HCT116 (cell line): ENCODE measurements around the gene FADS1. TPM values are rescaled to one million over a fixed set of nuclear protein-coding genes. Genes with fewer than 3 reads are reported as not detected.

Experiments used
- ATAC-seq: fragments of 200-7000 bp; cut with Tn5 transposase; 2 replicates; pipeline ENCODE4 v1.9.1; 2020; ENCODE audit warnings: mild to moderate bottlenecking, moderate library complexity
- BruUV-seq: library from RNA; stranded (reverse); fragments of 400-500 nt; replicated peaks from 2 replicates; lab custom pipeline; 2021; lab: Mats Ljungman, UMichigan
- CTCF ChIA-PET: fragments of 300-600 bp; sonication (Branson Sonifier 250); formaldehyde crosslinking; loops from one replicate; lab custom pipeline; 2021; ENCODE audit warnings: antibody characterized with exemption; lab: Charles Lee
- POLR2A ChIA-PET: fragments of 300-600, 350-600 bp; sonication (Branson Sonifier 250); formaldehyde crosslinking; loops from one replicate; lab custom pipeline; 2021; ENCODE audit warnings: antibody characterized with exemption; lab: Charles Lee
- RAD21 ChIA-PET, 2 experiments: fragments of 300-600 bp; sonication (Branson Sonifier 250); formaldehyde crosslinking; loops; one replicate each; lab custom pipeline; 2023; ENCODE audit warnings: low total read pairs in 2 of 2; ENCODE audit not compliant: uncharacterized antibody in 2 of 2, unreplicated experiment in 2 of 2, low non-redundant PET in 1 of 2; lab: Charles Lee
- DNase-seq: peaks from one replicate; pipeline ENCODE4 v3.0.0-alpha.2; 2010; ENCODE audit warnings: low read depth, low spot score
- H2AFZ ChIP-seq: fragments of 200-600 bp; shearing (Covaris generic), sonication (generic); 2 replicates; pipeline ENCODE4 v1.6.1; 2017; ENCODE audit warnings: low read depth, mixed run types, mixed read lengths, antibody characterized with exemption, low read length; ENCODE audit not compliant: poor library complexity, severe bottlenecking
- H3K27ac ChIP-seq: 2 replicates; pipeline ENCODE4 v1.5.1; 2012; ENCODE audit warnings: low read depth, low read length
- H3K27me3 ChIP-seq: fragments of 200-600 bp; sonication (generic); 2 replicates; pipeline ENCODE4 v1.6.1; 2016; ENCODE audit warnings: mixed run types, low read length, mixed read lengths; ENCODE audit not compliant: insufficient read depth
- H3K36me3 ChIP-seq, 2 experiments: fragments of 200-500 bp in 1 of 2; fragments of 200-600 bp in 1 of 2; sonication (Bioruptor generic) in 1 of 2; sonication (generic) in 1 of 2; 2 replicates each; pipeline versions ENCODE4 v1.5.1 to v1.6.1; 2014 to 2016; ENCODE audit warnings: low read length in 2 of 2, inconsistent platforms in 1 of 2, mixed read lengths in 1 of 2, mixed run types in 1 of 2; ENCODE audit not compliant: insufficient read depth in 2 of 2, control insufficient read depth in 1 of 2
- H3K4me1 ChIP-seq, 2 experiments: fragments of 200-600 bp in 1 of 2; sonication (generic) in 1 of 2; 2 replicates each; pipeline versions ENCODE4 v1.5.1 to v1.6.1; 2012 to 2017; ENCODE audit warnings: low read length in 2 of 2, inconsistent platforms in 1 of 2, mild to moderate bottlenecking in 1 of 2, mixed read lengths in 1 of 2, mixed run types in 1 of 2, moderate library complexity in 1 of 2; ENCODE audit not compliant: insufficient read depth in 2 of 2, control insufficient read depth in 1 of 2
- H3K4me2 ChIP-seq: fragments of 200-600 bp; sonication (generic); 2 replicates; pipeline ENCODE4 v1.6.1; 2017; ENCODE audit warnings: mixed run types, low read length, mixed read lengths
- H3K4me3 ChIP-seq, 2 experiments: fragments of 200-600 bp in 1 of 2; sonication (generic) in 1 of 2; replicated peaks in 1 of 2; 2 replicates each; pipeline ENCODE4 v1.5.1; 2011 to 2016; ENCODE audit warnings: low read length in 2 of 2, control low read depth in 1 of 2, low read depth in 1 of 2, mild to moderate bottlenecking in 1 of 2, mixed read lengths in 1 of 2, mixed run types in 1 of 2
- H3K79me2 ChIP-seq: fragments of 200-600 bp; sonication (generic); 2 replicates; pipeline ENCODE4 v1.6.1; 2017; ENCODE audit warnings: mild to moderate bottlenecking, mixed run types, low read length, moderate library complexity, mixed read lengths; ENCODE audit not compliant: insufficient read depth
- H3K9ac ChIP-seq: fragments of 200-600 bp; sonication (generic); 2 replicates; pipeline ENCODE4 v1.6.1; 2016; ENCODE audit warnings: low read length, mixed read lengths
- H3K9me2 ChIP-seq: fragments of 200-600 bp; sonication (generic), shearing (Covaris generic); 2 replicates; pipeline ENCODE4 v1.6.1; 2017; ENCODE audit warnings: mixed run types, mild to moderate bottlenecking, moderate library complexity; ENCODE audit not compliant: insufficient read depth
- H3K9me3 ChIP-seq, 2 experiments: fragments of 200-500 bp in 1 of 2; fragments of 200-600 bp in 1 of 2; sonication (Bioruptor generic) in 1 of 2; sonication (generic) in 1 of 2; 2 replicates each; pipeline ENCODE4 v1.6.1; 2014 to 2017; ENCODE audit warnings: low read length in 2 of 2, mixed read lengths in 2 of 2, inconsistent platforms in 1 of 2, low read depth in 1 of 2, mild to moderate bottlenecking in 1 of 2, mixed run types in 1 of 2, moderate library complexity in 1 of 2; ENCODE audit not compliant: control insufficient read depth in 1 of 2, insufficient read depth in 1 of 2
- H4K20me1 ChIP-seq: fragments of 200-600 bp; sonication (generic), shearing (Covaris generic); 2 replicates; pipeline ENCODE4 v1.6.1; 2017; ENCODE audit warnings: mixed run types, mild to moderate bottlenecking, moderate library complexity; ENCODE audit not compliant: insufficient read depth
- CTCF ChIP-seq, 3 experiments: fragments of 200-600 bp in 1 of 3; sonication (generic) in 1 of 3; IDR thresholded peaks in 2 of 3; conservative IDR thresholded peaks in 1 of 3; 2 replicates each; pipeline ENCODE4 v1.5.1; 2012 to 2017; ENCODE audit warnings: low read depth in 2 of 3, low read length in 2 of 3, antibody characterized with exemption in 1 of 3, borderline replicate concordance in 1 of 3, control low read depth in 1 of 3, mild to moderate bottlenecking in 1 of 3, mixed read lengths in 1 of 3, mixed run types in 1 of 3, moderate library complexity in 1 of 3; ENCODE audit not compliant: insufficient read depth in 1 of 3
- EGR1 ChIP-seq: IDR thresholded peaks from 2 replicates; pipeline ENCODE4 v1.6.1; 2012; ENCODE audit warnings: low read depth
- ELF1 ChIP-seq: IDR thresholded peaks from 2 replicates; pipeline ENCODE4 v1.6.1; 2012; ENCODE audit warnings: low read depth, borderline replicate concordance
- EZH2 ChIP-seq: fragments of 200-600 bp; sonication (generic); IDR thresholded peaks from 2 replicates; pipeline ENCODE4 v1.6.1; 2017; ENCODE audit warnings: antibody characterized with exemption, mixed run types
- EZH2phosphoT487 ChIP-seq: fragments of 200-600 bp; IDR thresholded peaks from 2 replicates; pipeline ENCODE4 v1.6.1; 2018; ENCODE audit warnings: antibody characterized with exemption, borderline replicate concordance
- JUND ChIP-seq: IDR thresholded peaks from 2 replicates; pipeline ENCODE4 v1.6.1; 2012
- POLR2AphosphoS5 ChIP-seq: IDR thresholded peaks from 2 replicates; pipeline ENCODE4 v1.6.1; 2011; ENCODE audit warnings: mild to moderate bottlenecking, low read depth, low read length, moderate library complexity
- RAD21 ChIP-seq: IDR thresholded peaks from 2 replicates; pipeline ENCODE4 v1.6.1; 2012; ENCODE audit warnings: low read depth, mild to moderate bottlenecking
- SP1 ChIP-seq: IDR thresholded peaks from 2 replicates; pipeline ENCODE4 v1.6.1; 2012; ENCODE audit warnings: low read depth
- SRF ChIP-seq: IDR thresholded peaks from 2 replicates; pipeline ENCODE4 v1.6.1; 2012; ENCODE audit warnings: low read depth
- TCF7L2 ChIP-seq: IDR thresholded peaks from 2 replicates; pipeline ENCODE4 v1.7.0; 2011; ENCODE audit warnings: borderline replicate concordance, inconsistent platforms; ENCODE audit not compliant: insufficient read depth, insufficient read length; ENCODE audit errors: extremely low read depth
- YY1 ChIP-seq: IDR thresholded peaks from 2 replicates; pipeline ENCODE4 v1.6.1; 2011; ENCODE audit warnings: low read length, low read depth, moderate library complexity, mild to moderate bottlenecking; ENCODE audit not compliant: insufficient replicate concordance; ENCODE audit errors: extremely low read depth
- ZBTB33 ChIP-seq: IDR thresholded peaks from 2 replicates; pipeline ENCODE4 v1.6.1; 2011; ENCODE audit warnings: mild to moderate bottlenecking, low read length, moderate library complexity; ENCODE audit not compliant: insufficient replicate concordance; ENCODE audit errors: extremely low read depth
- ZFX ChIP-seq: fragments of 450-650 bp; IDR thresholded peaks from 2 replicates; pipeline ENCODE4 v1.6.1; 2017
- intact Hi-C: fragments of 100-400 bp; cut with micrococcal nuclease; formaldehyde crosslinking; loops from 2 replicates; pipeline ENCODE4 v1.10.0; 2022
- total RNA-seq: library from RNA; stranded (reverse); gene quantifications from one replicate; pipeline ENCODE4 v1.2.1, GENCODE V29; 2021; ENCODE audit not compliant: unreplicated experiment

FADS1 gene
- total RNA-seq, 1 experiment from 2014 or later: 56.6 TPM

DNA sequence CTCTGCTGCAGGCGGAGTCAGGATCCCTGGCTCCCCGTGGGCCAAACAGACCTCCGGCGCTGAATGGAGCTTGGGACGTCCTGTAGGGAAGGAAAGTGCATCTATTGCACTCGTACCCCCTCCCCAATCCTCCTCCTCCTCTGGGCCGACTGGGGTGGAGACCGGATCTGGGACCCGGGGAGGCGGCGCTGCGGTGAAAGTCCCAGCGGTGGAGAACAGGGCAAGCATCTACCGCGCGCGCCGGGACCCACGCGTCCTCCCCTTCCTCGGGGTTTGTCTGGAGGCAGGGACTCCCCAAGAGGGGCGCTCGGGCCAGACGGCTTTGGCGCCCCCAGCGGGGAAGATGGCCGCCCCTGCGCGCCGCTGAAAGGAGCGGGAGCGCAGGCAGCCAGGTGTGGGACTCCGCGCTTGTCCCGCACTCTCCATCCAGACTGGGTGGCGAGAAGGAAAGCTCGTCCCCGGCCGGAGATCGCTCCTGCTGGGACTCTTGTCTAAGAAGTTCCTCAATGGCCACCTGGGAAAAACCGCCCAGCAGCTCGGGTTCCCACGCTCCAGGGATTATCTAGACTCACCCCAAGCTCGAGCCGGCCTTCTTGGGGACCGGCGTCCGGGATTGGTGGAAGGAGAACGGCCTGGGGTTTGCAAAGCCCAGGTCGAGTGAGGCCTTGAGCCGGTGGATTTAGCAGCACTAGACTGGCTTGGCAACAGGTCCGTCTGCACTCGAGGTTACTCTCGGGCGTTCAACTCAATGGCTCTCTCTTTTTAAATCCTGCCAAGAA, 12.0 kb upstream of the FADS1 start:
- Histone ChIP-seq H3K4me2 (no peak overlapping the region), H3K9me3 (no peaks in the 10 kb centered on the region), H3K36me3 (no peaks in the 10 kb centered on the region), H3K4me1 (no peaks in the 10 kb centered on the region), H3K79me2 (no peaks in the 10 kb centered on the region), H2AFZ (no peak overlapping the region), H4K20me1 (no peaks in the 10 kb centered on the region), H3K9me2 (no peaks in the 10 kb centered on the region), H3K9ac (no peak overlapping the region), H3K4me3 (no peak overlapping the region), H3K27me3 (no peaks in the 10 kb centered on the region), H3K27ac (no peak overlapping the region)
- RAD21 ChIA-PET: no interaction called here
- intact Hi-C loops: no loop called here
- ATAC-seq (no peak), DNase-seq (no peak)
- no TSS peak for BruUV-seq
- TF ChIP-seq YY1: no peak
- no peak for TF ChIP-seq EZH2phosphoT487
- TF ChIP-seq RAD21: no peak
- no peak for TF ChIP-seq ELF1
- no peak for TF ChIP-seq SRF
- TF ChIP-seq EGR1: no peak
- no peak for TF ChIP-seq JUND
- no peak for TF ChIP-seq CTCF (IDR thresholded peaks at IDR 0.05 in 2 of 3, conservative IDR thresholded peaks at IDR 0.05 in 1 of 3; ENCODE audit: borderline replicate concordance in 1 of 3, insufficient read depth in 1 of 3, low read depth in 2 of 3, low read length in 2 of 3)
- TF ChIP-seq SP1: no peak
- TF ChIP-seq ZFX: no peak
- TF ChIP-seq TCF7L2: no peak
- TF ChIP-seq ZBTB33: no peak
- TF ChIP-seq EZH2: no peak
- TF ChIP-seq POLR2AphosphoS5: no peak
- CTCF ChIA-PET: no interaction called here
- POLR2A ChIA-PET: no interaction called here
